Inflammatory macrophage treated with lipopolysaccharide for 4 hours (primary cell): ENCODE measurements around the gene SYT9.

Experiments
- DNase-seq: peaks from one replicate; pipeline ENCODE4 v3.0.0-alpha.2; 2020

The SYT9 gene

GRCh38 chr11:7435176-7435575, 183.5 kb downstream of the SYT9 start:
- peak; percentile 8 for DNase-seq

- no peak for DNase-seq
These were observed 184.4 kb downstream of the SYT9 start for GRCh38 chr11:7436146-7436545.

GRCh38 chr11:7436657-7437056, 185.0 kb downstream of the SYT9 start:
- peak; percentile 87 for DNase-seq

- DNase-seq = no peak
These were observed 186.0 kb downstream of the SYT9 start for GRCh38 chr11:7437696-7438095.

- DNase-seq = peak; percentile 38
These were observed 188.1 kb downstream of the SYT9 start for GRCh38 chr11:7439746-7440320.

GRCh38 chr11:7442588-7443215, 191.0 kb downstream of the SYT9 start:
- peak; percentile 59 for DNase-seq

- DNase-seq = no peak
These were observed 192.6 kb downstream of the SYT9 start for GRCh38 chr11:7444091-7444981.

GRCh38 chr11:7445564-7445963, 193.9 kb downstream of the SYT9 start:
- no peak for DNase-seq

- no peak for DNase-seq
These were observed 196.5 kb downstream of the SYT9 start for GRCh38 chr11:7448201-7448600.

GRCh38 chr11:7449211-7449840, 197.6 kb downstream of the SYT9 start:
- peak; percentile 49 for DNase-seq

GRCh38 chr11:7449841-7450214, 198.1 kb downstream of the SYT9 start:
- no peak for DNase-seq

- DNase-seq = no peak
These were observed 199.1 kb downstream of the SYT9 start for GRCh38 chr11:7450836-7451235.

- DNase-seq = no peak
These were observed 199.8 kb downstream of the SYT9 start for GRCh38 chr11:7451520-7451919.

- no peak for DNase-seq
These were observed 200.3 kb downstream of the SYT9 start for GRCh38 chr11:7451952-7452494.

GRCh38 chr11:7454854-7455253, 203.2 kb downstream of the SYT9 start:
- no peak for DNase-seq

- no peak for DNase-seq
These were observed 205.5 kb downstream of the SYT9 start for GRCh38 chr11:7457211-7457610.

- no peak for DNase-seq
These were observed 211.0 kb downstream of the SYT9 start for GRCh38 chr11:7462706-7463105.

- peak; percentile 11 for DNase-seq
These were observed 215.9 kb downstream of the SYT9 start for GRCh38 chr11:7467652-7468051.

- no peak for DNase-seq
These were observed 217.7 kb downstream of the SYT9 start for GRCh38 chr11:7469351-7469865.

- no peak for DNase-seq
These were observed 219.4 kb downstream of the SYT9 start for GRCh38 chr11:7471071-7471470.

GRCh38 chr11:7473717-7474116, 222.0 kb downstream of the SYT9 start:
- DNase-seq = peak; percentile 26

GRCh38 chr11:7480113-7480512, 228.4 kb downstream of the SYT9 start:
- no peak for DNase-seq

- no peak for DNase-seq
These were observed 232.4 kb downstream of the SYT9 start for GRCh38 chr11:7484131-7484530.
